HepG2 (cell line): ENCODE data around the gene PAPOLB. TPM values are rescaled to one million over a fixed set of nuclear protein-coding genes. Genes with fewer than 3 reads are reported as not detected.

Experiments
- ATAC-seq: fragments of 200-7000 bp; cut with Tn5 transposase; 3 replicates; pipeline ENCODE4 v1.9.1; 2020; ENCODE audit warnings: mild to moderate bottlenecking, moderate library complexity
- Bru-seq: library from RNA; stranded (reverse); fragments of 400-500 nt; gene quantifications from one replicate; lab custom pipeline; 2021; lab: Mats Ljungman, UMichigan
- BruChase-seq, 2 experiments: library from RNA; stranded (reverse); fragments of 400-500 nt; gene quantifications; one replicate each; lab custom pipeline; 2021; lab: Mats Ljungman, UMichigan
- BruUV-seq: library from RNA; stranded (reverse); fragments of 400-500 nt; replicated peaks from 2 replicates; lab custom pipeline; 2021; lab: Mats Ljungman, UMichigan
- CTCF ChIA-PET: fragments of 300-600 bp; formaldehyde crosslinking; extraction: SDS; loops from one replicate; lab custom pipeline; 2021; ENCODE audit warnings: low total read pairs, inconsistent platforms, low intra/inter-chr PET ratio; lab: Yijun Ruan, JAX
- POLR2A ChIA-PET: fragments of 350-600 bp; sonication (Branson Sonifier 250); formaldehyde crosslinking; loops from one replicate; lab custom pipeline; 2020; ENCODE audit warnings: antibody characterized with exemption, inconsistent platforms; lab: Yijun Ruan, JAX
- DNase-seq: peaks from one replicate; pipeline ENCODE4 v3.0.0-alpha.2; 2015; ENCODE audit warnings: low spot score
- FAIRE-seq: peaks from 3 replicates; lab custom pipeline; 2011; peaks lifted over from hg19 to GRCh38; lab: Jason Lieb, UNC
- H2AFZ ChIP-seq: one replicate; pipeline ENCODE4 v1.6.1; 2011; ENCODE audit warnings: low read length, inconsistent platforms
- H3K27ac ChIP-seq: fragments of 300-600 bp; 3 replicates; pipeline ENCODE4 v1.8.0; 2011; ENCODE audit warnings: mixed run types, mild to moderate bottlenecking, mixed read lengths, low read length, inconsistent platforms; ENCODE audit not compliant: insufficient read depth; ENCODE audit errors: extremely low read length
- H3K27me3 ChIP-seq, 2 experiments: fragments of 200-600 bp in 1 of 2; 2 replicates in 1 of 2; 3 replicates in 1 of 2; pipeline versions ENCODE4 v1.6.0 to v1.8.0; 2011; ENCODE audit warnings: low read length in 2 of 2, mild to moderate bottlenecking in 2 of 2, moderate library complexity in 2 of 2, inconsistent platforms in 1 of 2; ENCODE audit not compliant: insufficient read depth in 2 of 2, control insufficient read depth in 1 of 2
- H3K36me3 ChIP-seq, 2 experiments: fragments of 200-600 bp in 1 of 2; replicated peaks in 1 of 2; 2 replicates in 1 of 2; 3 replicates in 1 of 2; pipeline versions ENCODE4 v1.5.1 to v1.8.0; 2011; ENCODE audit warnings: low read length in 2 of 2, inconsistent platforms in 1 of 2; ENCODE audit not compliant: insufficient read depth in 2 of 2, control insufficient read depth in 1 of 2
- H3K4me1 ChIP-seq: 2 replicates; pipeline ENCODE4 v1.5.1; 2012; ENCODE audit warnings: low read length, inconsistent platforms; ENCODE audit not compliant: insufficient read depth
- H3K4me2 ChIP-seq: 2 replicates; pipeline ENCODE4 v1.6.0; 2011; ENCODE audit warnings: low read depth, low read length, inconsistent platforms
- H3K4me3 ChIP-seq, 3 experiments: fragments of 200-600 bp in 1 of 3; sonication (generic), shearing (Covaris generic) in 1 of 3; replicated peaks in 1 of 3; 2 replicates each; pipeline ENCODE4 v1.5.1; 2011 to 2016; ENCODE audit warnings: low read length in 3 of 3, inconsistent platforms in 2 of 3, low read depth in 2 of 3, mild to moderate bottlenecking in 2 of 3, control low read depth in 1 of 3, mixed read lengths in 1 of 3; ENCODE audit not compliant: insufficient read depth in 1 of 3
- H3K79me2 ChIP-seq: one replicate; pipeline ENCODE4 v1.6.1; 2011; ENCODE audit warnings: low read length, inconsistent platforms; ENCODE audit not compliant: insufficient read depth
- H3K9ac ChIP-seq: 2 replicates; pipeline ENCODE4 v1.6.0; 2011; ENCODE audit warnings: mild to moderate bottlenecking, low read depth, low read length, inconsistent platforms; ENCODE audit not compliant: insufficient read depth
- H3K9me3 ChIP-seq: 2 replicates; pipeline ENCODE4 v1.5.1; 2012; ENCODE audit warnings: mild to moderate bottlenecking, low read length
- H4K20me1 ChIP-seq: 2 replicates; pipeline ENCODE4 v1.6.0; 2011; ENCODE audit warnings: inconsistent platforms, mild to moderate bottlenecking, low read length, moderate library complexity; ENCODE audit not compliant: insufficient read depth
- ARID5B ChIP-seq: IDR thresholded peaks from 2 replicates; pipeline ENCODE4 v1.4.0; 2020; ENCODE audit warnings: mild to moderate bottlenecking, missing genetic modification reagents
- ATAD3A ChIP-seq: sonication (generic); formaldehyde crosslinking; IDR thresholded peaks from 2 replicates; pipeline ENCODE4 v1.4.0; 2020; ENCODE audit warnings: missing genetic modification reagents
- HOMEZ ChIP-seq: IDR thresholded peaks from 2 replicates; pipeline ENCODE4 v1.6.1; 2016; ENCODE audit warnings: low read depth
- NCOA2 ChIP-seq: sonication (generic); formaldehyde crosslinking; IDR thresholded peaks from 2 replicates; pipeline ENCODE4 v1.8.0; 2022; ENCODE audit warnings: inconsistent platforms
- PAF1 ChIP-seq: IDR thresholded peaks from 2 replicates; pipeline ENCODE4 v1.6.1; 2016; ENCODE audit warnings: missing genetic modification reagents, missing compliant biosample characterization
- PITX1 ChIP-seq: sonication (generic); formaldehyde crosslinking; IDR thresholded peaks from 2 replicates; pipeline ENCODE4 v1.5.1; 2020; ENCODE audit warnings: mild to moderate bottlenecking, missing genetic modification reagents
- SNAPC4 ChIP-seq: sonication (generic); formaldehyde crosslinking; IDR thresholded peaks from 2 replicates; pipeline ENCODE4 v1.4.0; 2020; ENCODE audit warnings: mild to moderate bottlenecking, missing genetic modification reagents
- TMF1 ChIP-seq: sonication (generic); formaldehyde crosslinking; IDR thresholded peaks from 2 replicates; pipeline ENCODE4 v1.8.1; 2022; ENCODE audit warnings: low read depth, missing genetic modification reagents
- whole genome bisulfite sequencing: methylation state at CpG from one replicate; pipeline ENCODE4 v1.1.6; 2017; ENCODE audit warnings: low lambda C conversion rate; 5-methylcytosine and 5-hydroxymethylcytosine counted together
- in situ Hi-C: cut with HindIII; loops from 2 replicates; pipeline ENCODE4 v1.10.0; 2017; ENCODE audit warnings: low pct_unique_long_range_greater_than_20kb; ENCODE audit not compliant: extremely low pct_ligation_motif_present
- intact Hi-C: fragments of 100-400 bp; cut with micrococcal nuclease; formaldehyde crosslinking; loops from one replicate; pipeline ENCODE4 v1.10.0; 2022; ENCODE audit not compliant: unreplicated experiment
- long read RNA-seq, 2 experiments: library from RNA in 1 of 2; library from polyadenylated mRNA in 1 of 2; stranded (forward) in 1 of 2; unstranded in 1 of 2; transcript quantifications; one replicate each; pipeline ENCODE4 v2.0.0, GENCODE V29; 2019 to 2022
- polyA minus RNA-seq, 3 experiments: library from RNA; depleted of rRNA, polyadenylated mRNA; stranded (reverse); fragments of >200 nt; gene quantifications; 2 replicates each; pipeline ENCODE4 v1.2.3, GENCODE V29; 2011; ENCODE audit warnings: low replicate concordance in 1 of 3
- polyA plus RNA-seq, 8 experiments: library from polyadenylated mRNA; depleted of rRNA in 3 of 8; stranded (reverse) in 7 of 8; unstranded in 1 of 8; fragments of >200 nt; fragmentation: Illumina TruSeq in 4 of 8; extraction: Trizol in 4 of 8; gene quantifications; 2 replicates each; pipeline versions ENCODE4 v1.2.1 to v1.2.3, GENCODE V29; 2011 to 2016; ENCODE audit warnings: low read depth in 4 of 8, missing spikeins in 1 of 8, mixed read lengths in 1 of 8; ENCODE audit not compliant: insufficient read depth in 1 of 8
- total RNA-seq, 5 experiments: library from RNA; depleted of rRNA; stranded (reverse); fragments of >200 nt; fragmentation: Illumina TruSeq; extraction: Trizol; gene quantifications; 2 replicates each; pipeline ENCODE4 v1.2.3, GENCODE V29; 2016; ENCODE audit warnings: low read depth in 1 of 5

Gene PAPOLB
- not detected in 2 replicates for total RNA-seq (2016; rRNA removed; fragmentation: Illumina TruSeq; extraction: Trizol)
- total RNA-seq (2016; cell fraction: cytosol; rRNA removed; fragmentation: Illumina TruSeq; extraction: Trizol; ENCODE audit: low read depth): not detected in 2 replicates
- not detected in 2 replicates for total RNA-seq (2016; cell fraction: insoluble cytoplasmic fraction; rRNA removed; fragmentation: Illumina TruSeq; extraction: Trizol)
- not detected in 2 replicates for total RNA-seq (2016; cell fraction: membrane; rRNA removed; fragmentation: Illumina TruSeq; extraction: Trizol)
- total RNA-seq (2016; cell fraction: nucleus; rRNA removed; fragmentation: Illumina TruSeq; extraction: Trizol): not detected in 2 replicates
- polyA plus RNA-seq (2011; rRNA removed): not detected in 2 replicates
- not detected in 2 replicates for polyA plus RNA-seq (2011; cell fraction: cytosol; rRNA removed)
- not detected in 2 replicates for polyA plus RNA-seq (2011; cell fraction: nucleus; rRNA removed)
- not detected in 2 replicates for polyA plus RNA-seq (2012)
- not detected in 2 replicates for polyA plus RNA-seq (2016; cell fraction: cytosol; fragmentation: Illumina TruSeq; extraction: Trizol; ENCODE audit: low read depth)
- not detected in 2 replicates for polyA plus RNA-seq (2016; cell fraction: insoluble cytoplasmic fraction; fragmentation: Illumina TruSeq; extraction: Trizol; ENCODE audit: low read depth)
- not detected in 2 replicates for polyA plus RNA-seq (2016; cell fraction: membrane; fragmentation: Illumina TruSeq; extraction: Trizol; ENCODE audit: low read depth)
- not detected in 2 replicates for polyA plus RNA-seq (2016; cell fraction: nucleus; fragmentation: Illumina TruSeq; extraction: Trizol; ENCODE audit: insufficient read depth, low read depth)
- polyA minus RNA-seq (2011; rRNA and poly(A)+ RNA removed; ENCODE audit: low replicate concordance): not detected in 2 replicates
- polyA minus RNA-seq (2011; cell fraction: cytosol; rRNA and poly(A)+ RNA removed): not detected in 2 replicates
- not detected in 2 replicates for polyA minus RNA-seq (2011; cell fraction: nucleus; rRNA and poly(A)+ RNA removed)
- not detected for Bru-seq, nascent RNA
- not detected for BruChase-seq, experiment 1, labeled RNA remaining after a 6-hour chase
- percentile 13 among the genes with signal in this experiment for BruChase-seq, experiment 2, labeled RNA remaining after a 2-hour chase
- long read RNA-seq, experiment 1: 0 reads
- long read RNA-seq, experiment 2: 0 reads

- ATAC-seq (no peak), DNase-seq (no peak), FAIRE-seq (no peak)
- TF ChIP-seq NCOA2 (CRISPR knock-in tag) (no peak), TMF1 (CRISPR knock-in tag) (no peak), PITX1 (no peak), HOMEZ (CRISPR knock-in tag) (no peak), ARID5B (CRISPR knock-in tag) (no peak), SNAPC4 (CRISPR knock-in tag) (no peak), ATAD3A (CRISPR knock-in tag) (no peak), PAF1 (CRISPR knock-in tag) (no peak)
- ChIA-PET POLR2A (no interaction called here), CTCF (no interaction called here)
- WGBS: 91% methylated on average over 31 of the region's 46 CpGs
- Histone ChIP-seq H3K36me3 (no peaks in the 10 kb centered on the region), H3K9ac (no peak within 1 kb of the TSS), H2AFZ (no peak within 1 kb of the TSS), H3K79me2 (no peaks in the 10 kb centered on the region), H3K4me1 (peaks cover 12% of the 10 kb centered on the region), H3K4me3 (no peak within 1 kb of the TSS), H4K20me1 (no peaks in the 10 kb centered on the region), H3K9me3 (no peaks in the 10 kb centered on the region), H3K27me3 (peaks cover 0 to 28% of the 10 kb centered on the region in 2 experiments; a peak in 3 of 5 replicates), H3K27ac (no peak within 1 kb of the TSS), H3K4me2 (no peak within 1 kb of the TSS)
- in situ Hi-C loops (no loop called here), intact Hi-C loops (no loop called here)
- BruUV-seq: no TSS peak
These were observed at the start of gene PAPOLB for GRCh38 chr7:4861673-4862072. Gene PAPOLB (minus strand): TSS chr7:4862030. CDS start chr7:4861810, 220 bp downstream.
